GM18507 (cell line): ENCODE results near the gene CALML5.

ENCODE experiments used
- DNase-seq: peaks from one replicate; pipeline ENCODE4 v3.0.0; 2011; ENCODE audit warnings: low read depth; ENCODE audit not compliant: insufficient read length; ENCODE audit errors: extremely low spot score
- FAIRE-seq: peaks from 2 replicates; lab custom pipeline; 2011; peaks lifted over from hg19 to GRCh38; lab: Jason Lieb, UNC

Gene CALML5

GRCh38 chr10:5522913-5523560 is 23.7 kb upstream of the CALML5 start:
- no peak for DNase-seq
- no peak for FAIRE-seq

- DNase-seq (no peak), FAIRE-seq (no peak)
Observed at GRCh38 chr10:5519054-5519453, 19.7 kb upstream of the CALML5 start.

GRCh38 chr10:5518143-5518542 is 18.8 kb upstream of the CALML5 start:
- no peak for DNase-seq
- no peak for FAIRE-seq

GRCh38 chr10:5517546-5517945 is 18.2 kb upstream of the CALML5 start:
- FAIRE-seq (no peak), DNase-seq (no peak)

- no peak for DNase-seq
- FAIRE-seq: no peak
Observed at GRCh38 chr10:5515948-5516761, 16.8 kb upstream of the CALML5 start.

- FAIRE-seq (no peak), DNase-seq (no peak)
Observed at GRCh38 chr10:5514226-5514850, 15.0 kb upstream of the CALML5 start.

GRCh38 chr10:5512881-5513612 is 13.7 kb upstream of the CALML5 start:
- FAIRE-seq (no peak), DNase-seq (no peak)

- no peak for FAIRE-seq
- no peak for DNase-seq
Observed at GRCh38 chr10:5512331-5512730, 13.0 kb upstream of the CALML5 start.

- FAIRE-seq (no peak), DNase-seq (no peak)
Observed at GRCh38 chr10:5511885-5512280, 12.5 kb upstream of the CALML5 start.

- FAIRE-seq (no peak), DNase-seq (no peak)
Observed at GRCh38 chr10:5511231-5511884, 12.0 kb upstream of the CALML5 start.

- no peak for FAIRE-seq
- no peak for DNase-seq
Observed at GRCh38 chr10:5510281-5511072, 11.1 kb upstream of the CALML5 start.

GRCh38 chr10:5509691-5510090 is 10.3 kb upstream of the CALML5 start:
- FAIRE-seq (no peak), DNase-seq (no peak)

- no peak for DNase-seq
- FAIRE-seq: no peak
Observed at GRCh38 chr10:5509236-5509635, 9.9 kb upstream of the CALML5 start.

GRCh38 chr10:5508786-5509185 is 9.4 kb upstream of the CALML5 start:
- FAIRE-seq (no peak), DNase-seq (no peak)

- DNase-seq (no peak), FAIRE-seq (no peak)
Observed at GRCh38 chr10:5508161-5508604, 8.8 kb upstream of the CALML5 start.

- FAIRE-seq (no peak), DNase-seq (no peak)
Observed at GRCh38 chr10:5507649-5508131, 8.3 kb upstream of the CALML5 start.

- DNase-seq: no peak
- FAIRE-seq: no peak
Observed at GRCh38 chr10:5506751-5507648, 7.6 kb upstream of the CALML5 start.

GRCh38 chr10:5506246-5506645 is 6.9 kb upstream of the CALML5 start:
- FAIRE-seq (no peak), DNase-seq (no peak)
